Measurements from ENCODE around the gene SEMA3A.

Gene SEMA3A

GRCh38 chr7:83941300-83941699 lies 253.3 kb downstream of the SEMA3A start:
- in situ Hi-C loops (cut with MboI; ENCODE audit: low sequenced_read_pairs) = no loop called here

GRCh38 chr7:83937930-83938329 lies 256.7 kb downstream of the SEMA3A start:
- in situ Hi-C loops (cut with MboI; ENCODE audit: low sequenced_read_pairs) = no loop called here

- in situ Hi-C loops (cut with MboI; ENCODE audit: low sequenced_read_pairs) = no loop called here
Measured at GRCh38 chr7:83936056-83936708, 258.4 kb downstream of the SEMA3A start.

GRCh38 chr7:83934118-83934734 lies 260.4 kb downstream of the SEMA3A start:
- in situ Hi-C loops (cut with MboI; ENCODE audit: low sequenced_read_pairs) = no loop called here

DNA sequence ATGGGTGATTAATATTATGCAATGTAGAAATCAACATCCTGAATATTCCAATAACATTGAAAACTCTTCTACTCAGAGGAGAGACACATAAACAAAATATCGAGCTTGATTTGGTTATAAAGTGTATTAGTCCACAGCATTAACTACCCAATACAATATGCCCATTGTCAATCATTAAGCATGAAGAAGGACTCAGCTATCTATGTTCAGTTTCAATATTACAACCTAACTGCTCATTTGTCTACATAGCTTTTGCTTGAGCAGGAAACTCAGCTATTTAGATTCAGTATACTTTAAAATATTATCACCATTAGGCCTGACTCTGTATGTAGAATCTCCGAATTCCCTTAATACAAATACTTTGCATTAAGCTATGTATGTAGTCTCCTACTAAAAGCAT lies 262.6 kb downstream of the SEMA3A start:
- in situ Hi-C loops (cut with MboI; ENCODE audit: low sequenced_read_pairs) = no loop called here

DNA sequence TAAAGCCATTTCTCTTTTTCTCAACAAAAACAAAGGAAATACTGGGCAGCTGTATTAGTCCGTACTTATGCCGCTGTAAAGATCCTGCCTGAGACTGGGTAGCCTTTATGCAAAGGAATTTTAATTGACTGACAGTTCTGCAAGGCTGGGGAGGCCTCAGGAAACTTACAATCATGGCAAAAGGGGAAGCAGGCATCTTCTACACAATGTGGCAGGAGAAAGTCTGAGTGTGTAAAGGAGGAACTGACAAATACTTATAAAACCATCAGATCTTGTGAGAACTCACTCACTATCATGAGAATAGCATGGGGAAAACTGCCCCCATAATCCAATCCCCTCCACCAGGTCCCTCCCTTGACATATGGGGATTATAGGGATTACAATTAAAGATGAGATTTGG lies 264.3 kb downstream of the SEMA3A start:
- in situ Hi-C loops (cut with MboI; ENCODE audit: low sequenced_read_pairs) = no loop called here

GRCh38 chr7:83925860-83926259 lies 268.7 kb downstream of the SEMA3A start:
- in situ Hi-C loops (cut with MboI; ENCODE audit: low sequenced_read_pairs) = no loop called here

GRCh38 chr7:83921941-83922607 lies 272.5 kb downstream of the SEMA3A start:
- in situ Hi-C loops (cut with MboI; ENCODE audit: low sequenced_read_pairs) = no loop called here

DNA sequence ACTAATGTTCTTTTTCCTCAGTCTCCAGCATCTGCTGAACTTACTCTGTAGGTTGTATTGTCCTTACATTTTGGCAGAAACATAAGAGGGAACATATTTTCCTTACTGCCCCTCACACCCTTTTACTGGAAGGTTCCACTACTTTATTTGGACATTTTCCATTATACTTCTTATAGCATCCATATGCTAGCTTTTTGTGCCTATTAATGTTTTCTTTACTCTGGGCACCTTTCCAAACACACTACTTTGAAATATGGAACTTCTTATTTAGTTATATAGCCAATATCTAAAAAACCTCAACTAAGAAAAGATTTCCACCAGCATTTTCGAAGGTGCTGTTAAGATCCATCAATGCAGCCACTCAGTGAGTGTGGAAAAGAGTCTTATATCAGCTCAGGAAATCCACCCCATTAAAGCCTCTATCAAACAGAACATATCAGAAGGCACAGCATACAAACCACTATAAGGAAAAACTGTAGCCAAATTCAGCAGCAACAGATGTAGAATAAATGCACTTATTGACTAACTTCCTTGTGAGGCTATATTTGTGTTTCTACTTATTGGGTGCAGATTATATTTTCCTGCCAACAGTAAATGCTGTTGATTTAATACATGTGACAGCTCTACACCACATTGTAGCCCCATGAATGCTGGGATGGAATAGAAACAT lies 273.2 kb downstream of the SEMA3A start:
- in situ Hi-C loops (cut with MboI; ENCODE audit: low sequenced_read_pairs) = no loop called here

GRCh38 chr7:83918142-83918541 lies 276.4 kb downstream of the SEMA3A start:
- in situ Hi-C loops (cut with MboI; ENCODE audit: low sequenced_read_pairs) = no loop called here

DNA sequence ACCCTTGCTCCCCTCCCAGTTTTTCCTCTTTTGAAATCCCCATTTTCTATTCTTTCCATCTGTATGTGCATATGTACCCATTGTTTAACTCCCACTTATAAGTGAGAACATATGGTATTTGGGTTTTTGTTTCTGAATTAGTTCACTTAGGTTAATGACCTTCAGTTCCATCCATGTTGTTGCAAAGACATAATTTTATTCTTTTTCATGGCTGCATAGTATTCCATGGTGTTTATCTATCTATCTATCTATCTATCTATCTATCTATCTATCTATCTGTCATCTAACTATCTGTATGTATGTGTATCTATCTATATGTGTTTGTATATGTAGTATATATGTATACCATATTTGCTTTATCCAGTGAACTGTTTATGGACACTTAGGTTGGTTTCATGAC lies 281.4 kb downstream of the SEMA3A start:
- in situ Hi-C loops (cut with MboI; ENCODE audit: low sequenced_read_pairs) = no loop called here

- in situ Hi-C loops (cut with MboI; ENCODE audit: low sequenced_read_pairs) = no loop called here
Measured at GRCh38 chr7:83908526-83908925, 286.1 kb downstream of the SEMA3A start.

Data from HL-60/S4 (cell line).